GM23248 (cell line): Measurements from ENCODE around the gene ZSWIM6.

Experiments used
- EZH2 ChIP-seq: fragments of 200-600 bp; sonication (generic); IDR thresholded peaks from 2 replicates; pipeline ENCODE4 v1.6.1; 2018; ENCODE audit warnings: antibody characterized with exemption, mild to moderate bottlenecking; ENCODE audit not compliant: insufficient read depth, poor library complexity, severe bottlenecking
- EZH2phosphoT487 ChIP-seq: fragments of 200-600 bp; sonication (generic); IDR thresholded peaks from 2 replicates; pipeline ENCODE4 v1.6.1; 2018; ENCODE audit warnings: antibody characterized with exemption, moderate library complexity, mild to moderate bottlenecking, low read depth; ENCODE audit not compliant: insufficient read depth

DNA sequence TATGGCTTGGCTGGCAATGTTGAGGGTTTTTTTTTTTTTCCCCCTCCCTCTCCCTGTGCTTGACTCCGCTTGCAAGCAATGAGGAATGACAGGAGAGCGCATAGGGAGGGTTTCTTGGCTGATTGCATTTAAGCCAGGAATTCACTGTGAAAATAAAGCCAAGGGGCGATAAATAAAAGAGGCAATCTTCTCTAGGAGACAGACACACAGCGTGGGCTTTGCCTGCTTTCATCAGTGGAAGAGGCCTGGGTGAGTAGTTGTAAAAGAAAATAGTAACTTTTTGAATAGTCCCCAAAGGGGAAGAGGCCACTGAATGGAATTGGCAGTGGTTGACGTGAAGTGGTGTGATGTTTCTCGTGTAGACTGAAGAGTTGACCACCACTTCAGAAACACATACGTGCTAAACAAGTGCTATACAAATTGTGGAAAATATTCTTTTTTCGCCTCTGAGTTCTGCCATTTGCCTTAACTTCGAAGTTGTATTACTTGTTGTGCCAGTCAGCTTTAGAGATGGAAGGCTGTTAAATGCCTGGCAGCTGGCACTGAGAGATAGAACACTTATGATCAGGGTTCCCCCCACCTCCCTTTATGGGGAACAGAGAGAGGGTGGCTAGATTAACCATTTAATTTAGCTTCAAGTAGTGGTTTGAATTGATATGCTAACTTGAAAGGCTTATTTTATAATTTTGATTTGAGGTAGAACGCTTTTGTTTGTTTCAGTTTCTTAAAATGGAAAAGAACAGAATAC is 3.0 kb downstream of the ZSWIM6 start:
- TF ChIP-seq EZH2phosphoT487 (no peak), EZH2 (no peak)
